MM.1S (cell line): ENCODE measurements around the gene TRIM66.

ENCODE experiments used
- DNase-seq: peaks from one replicate; pipeline ENCODE4 v3.0.0-alpha.2; 2015
- H2AFZ ChIP-seq: fragments of 300-600 bp; sonication (generic); 2 replicates; pipeline ENCODE4 v1.6.0; 2016; ENCODE audit warnings: antibody characterized with exemption, low read length
- H3F3A ChIP-seq: fragments of 300-600 bp; sonication (generic); 2 replicates; pipeline ENCODE4 v1.6.1; 2016; ENCODE audit warnings: mild to moderate bottlenecking, antibody characterized with exemption, low read length, moderate library complexity, mixed read lengths; ENCODE audit not compliant: insufficient read depth
- H3K27ac ChIP-seq: fragments of 300-600 bp; sonication (generic); 2 replicates; pipeline ENCODE4 v1.5.1; 2016; ENCODE audit warnings: mild to moderate bottlenecking, low read length
- H3K27me3 ChIP-seq: fragments of 300-600 bp; sonication (generic); replicated peaks from 2 replicates; pipeline ENCODE4 v1.6.0; 2016; ENCODE audit warnings: low read length; ENCODE audit not compliant: insufficient read depth
- H3K36me3 ChIP-seq: fragments of 300-600 bp; sonication (generic); replicated peaks from 2 replicates; pipeline ENCODE4 v1.6.1; 2016; ENCODE audit warnings: mild to moderate bottlenecking, low read length, mixed read lengths; ENCODE audit not compliant: insufficient read depth
- H3K4me1 ChIP-seq: fragments of 300-600 bp; sonication (generic); 2 replicates; pipeline ENCODE4 v1.6.1; 2016; ENCODE audit warnings: low read length, mixed read lengths
- H3K4me2 ChIP-seq: fragments of 300-600 bp; sonication (generic); 2 replicates; pipeline ENCODE4 v1.6.0; 2016; ENCODE audit warnings: low read depth, low read length
- H3K4me3 ChIP-seq: fragments of 300-600 bp; sonication (generic); 2 replicates; pipeline ENCODE4 v1.5.1; 2016; ENCODE audit warnings: low read length, mixed read lengths
- H3K79me2 ChIP-seq: fragments of 300-600 bp; sonication (generic); 2 replicates; pipeline ENCODE4 v1.6.1; 2016; ENCODE audit warnings: mixed run types, low read length, mixed read lengths
- H3K9ac ChIP-seq: fragments of 300-600 bp; sonication (generic); 2 replicates; pipeline ENCODE4 v1.6.1; 2016; ENCODE audit warnings: low read length, mixed read lengths
- H3K9me2 ChIP-seq: fragments of 300-600 bp; sonication (generic); replicated peaks from 2 replicates; pipeline ENCODE4 v1.6.1; 2016; ENCODE audit warnings: mild to moderate bottlenecking, low read length, mixed read lengths; ENCODE audit not compliant: insufficient read depth
- H3K9me3 ChIP-seq: fragments of 300-600 bp; sonication (generic); replicated peaks from 2 replicates; pipeline ENCODE4 v1.6.1; 2016; ENCODE audit warnings: mild to moderate bottlenecking, low read length, mixed read lengths; ENCODE audit not compliant: insufficient read depth
- H4K20me1 ChIP-seq: fragments of 300-600 bp; sonication (generic); 2 replicates; pipeline ENCODE4 v1.6.1; 2016; ENCODE audit warnings: mild to moderate bottlenecking, low read length, moderate library complexity, mixed read lengths; ENCODE audit not compliant: insufficient read depth
- EZH2 ChIP-seq: fragments of 300-600 bp; sonication (generic); optimal IDR thresholded peaks from 2 replicates; pipeline ENCODE3; 2017; ENCODE audit warnings: low read depth, mild to moderate bottlenecking, antibody characterized with exemption, low read length, mixed read lengths
- EZH2phosphoT487 ChIP-seq: fragments of 300-600 bp; sonication (generic); IDR thresholded peaks from 2 replicates; pipeline ENCODE4 v1.6.1; 2018; ENCODE audit warnings: antibody characterized with exemption, low read length
- TF ChIP-seq, protein P1 (sequence below): fragments of 300-600 bp; sonication (generic); IDR thresholded peaks from 2 replicates; pipeline ENCODE4 v1.5.1; 2016; ENCODE audit warnings: antibody characterized with exemption, low read length, mixed read lengths

Gene TRIM66

GRCh38 chr11:8574798-8575197 lies 107.7 kb downstream of the TRIM66 start:
- no peaks in the 10 kb centered on the region for H3K36me3 ChIP-seq
- no peak overlapping the region for H3K9ac ChIP-seq
- TF ChIP-seq EZH2, result no peak
- TF ChIP-seq EZH2phosphoT487, result no peak
- TF ChIP-seq, protein P1, sequence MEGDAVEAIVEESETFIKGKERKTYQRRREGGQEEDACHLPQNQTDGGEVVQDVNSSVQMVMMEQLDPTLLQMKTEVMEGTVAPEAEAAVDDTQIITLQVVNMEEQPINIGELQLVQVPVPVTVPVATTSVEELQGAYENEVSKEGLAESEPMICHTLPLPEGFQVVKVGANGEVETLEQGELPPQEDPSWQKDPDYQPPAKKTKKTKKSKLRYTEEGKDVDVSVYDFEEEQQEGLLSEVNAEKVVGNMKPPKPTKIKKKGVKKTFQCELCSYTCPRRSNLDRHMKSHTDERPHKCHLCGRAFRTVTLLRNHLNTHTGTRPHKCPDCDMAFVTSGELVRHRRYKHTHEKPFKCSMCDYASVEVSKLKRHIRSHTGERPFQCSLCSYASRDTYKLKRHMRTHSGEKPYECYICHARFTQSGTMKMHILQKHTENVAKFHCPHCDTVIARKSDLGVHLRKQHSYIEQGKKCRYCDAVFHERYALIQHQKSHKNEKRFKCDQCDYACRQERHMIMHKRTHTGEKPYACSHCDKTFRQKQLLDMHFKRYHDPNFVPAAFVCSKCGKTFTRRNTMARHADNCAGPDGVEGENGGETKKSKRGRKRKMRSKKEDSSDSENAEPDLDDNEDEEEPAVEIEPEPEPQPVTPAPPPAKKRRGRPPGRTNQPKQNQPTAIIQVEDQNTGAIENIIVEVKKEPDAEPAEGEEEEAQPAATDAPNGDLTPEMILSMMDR, result no peak
- H3K9me2 ChIP-seq, result no peaks in the 10 kb centered on the region
- H3K27me3 ChIP-seq, result no peaks in the 10 kb centered on the region
- H3K4me2 ChIP-seq, result no peak overlapping the region
- H2AFZ ChIP-seq, result no peak overlapping the region
- DNase-seq, result no peak
- H3F3A ChIP-seq, result no peaks in the 10 kb centered on the region
- H4K20me1 ChIP-seq, result no peaks in the 10 kb centered on the region
- H3K4me3 ChIP-seq, result no peak overlapping the region
- no peaks in the 10 kb centered on the region for H3K9me3 ChIP-seq
- no peak overlapping the region for H3K27ac ChIP-seq
- H3K4me1 ChIP-seq, result no peaks in the 10 kb centered on the region
- 0 out of 2 replicates have a peak, but pooled peaks cover 3% of the 10 kb centered on the region for H3K79me2 ChIP-seq

DNA sequence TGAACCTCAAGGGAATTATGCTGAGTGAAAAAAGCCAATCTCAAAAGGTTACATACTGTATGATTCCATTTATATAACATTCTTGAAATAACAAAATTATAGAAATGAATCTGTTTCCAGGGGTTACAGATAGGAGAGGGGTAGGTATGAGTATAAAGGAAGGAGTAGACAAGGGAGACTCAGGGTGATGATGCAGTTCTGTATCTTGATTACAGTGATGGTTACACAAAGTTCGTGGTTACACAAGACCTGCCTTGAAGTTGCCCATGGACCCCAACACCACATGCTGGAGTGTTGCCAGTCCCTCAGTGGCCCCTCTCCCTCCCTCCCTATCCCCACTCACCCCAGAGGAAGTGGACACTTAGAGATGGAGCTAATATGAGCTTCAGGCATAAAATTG lies 108.7 kb downstream of the TRIM66 start:
- Histone ChIP-seq H3K79me2 (0 out of 2 replicates have a peak, but pooled peaks cover 3% of the 10 kb centered on the region), H3K36me3 (no peaks in the 10 kb centered on the region), H4K20me1 (no peaks in the 10 kb centered on the region), H3K4me1 (no peaks in the 10 kb centered on the region), H3K9me3 (no peaks in the 10 kb centered on the region), H3K4me3 (no peak overlapping the region), H3K27ac (no peak overlapping the region), H3K9ac (no peak overlapping the region), H2AFZ (no peak overlapping the region), H3K27me3 (no peaks in the 10 kb centered on the region), H3K4me2 (no peak overlapping the region), H3F3A (no peaks in the 10 kb centered on the region), H3K9me2 (no peaks in the 10 kb centered on the region)
- TF ChIP-seq, protein P1, result no peak
- no peak for TF ChIP-seq EZH2phosphoT487
- no peak for TF ChIP-seq EZH2
- no peak for DNase-seq

GRCh38 chr11:8567602-8568198 lies 114.8 kb downstream of the TRIM66 start:
- H3K27ac ChIP-seq, result no peak overlapping the region

More at GRCh38 chr11:8567602-8568198, 114.8 kb downstream of the TRIM66 start:
- Histone ChIP-seq H3K9ac (no peak overlapping the region), H3K9me2 (no peaks in the 10 kb centered on the region), H3K36me3 (no peaks in the 10 kb centered on the region), H2AFZ (no peak overlapping the region), H3K4me1 (no peaks in the 10 kb centered on the region), H3F3A (no peaks in the 10 kb centered on the region), H3K4me3 (no peak overlapping the region), H3K4me2 (no peak overlapping the region), H3K9me3 (no peaks in the 10 kb centered on the region), H4K20me1 (no peaks in the 10 kb centered on the region), H3K79me2 (no peaks in the 10 kb centered on the region), H3K27me3 (no peaks in the 10 kb centered on the region)
- no peak for DNase-seq
- no peak for TF ChIP-seq EZH2
- TF ChIP-seq, protein P1, result no peak
- TF ChIP-seq EZH2phosphoT487, result no peak
